NCI-H510A treated with DMSO at 0.1 percent for 48 hours (cell line): ENCODE results near the gene PGS1.

Experiments used
- DNase-seq: peaks from one replicate; lab custom pipeline; 2025; lab: John Stamatoyannopoulos, UW

Gene PGS1

DNA sequence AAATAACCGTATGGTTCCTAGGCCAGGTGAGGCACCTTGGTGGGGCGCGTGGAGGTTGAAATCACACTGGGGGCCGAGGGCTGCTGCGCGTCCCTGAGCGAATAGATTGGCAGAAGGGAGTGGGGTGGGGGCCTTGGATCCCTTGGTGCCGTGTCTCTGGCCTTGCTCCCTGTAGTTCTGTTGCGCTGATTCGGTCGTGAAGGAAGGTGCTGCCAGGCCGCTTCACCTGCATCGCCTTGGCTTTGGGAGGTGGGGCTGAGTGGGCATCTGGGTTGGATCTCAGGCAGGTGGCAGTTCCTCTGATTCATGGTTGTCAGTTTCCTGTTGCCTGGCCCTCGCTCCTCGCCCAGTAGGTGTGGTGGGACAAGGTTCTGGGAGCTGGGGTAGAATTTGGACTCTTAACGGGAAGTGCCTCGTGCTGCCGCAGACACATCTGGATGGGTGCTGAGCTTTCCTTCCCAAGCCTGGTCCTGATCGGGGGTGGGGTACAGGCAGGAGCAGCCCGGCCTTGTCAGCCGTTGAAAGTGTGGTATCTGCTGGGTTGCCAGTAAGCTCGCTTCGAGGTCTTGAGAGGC is 30.1 kb downstream of the PGS1 start:
- DNase-seq, result no peak

DNA sequence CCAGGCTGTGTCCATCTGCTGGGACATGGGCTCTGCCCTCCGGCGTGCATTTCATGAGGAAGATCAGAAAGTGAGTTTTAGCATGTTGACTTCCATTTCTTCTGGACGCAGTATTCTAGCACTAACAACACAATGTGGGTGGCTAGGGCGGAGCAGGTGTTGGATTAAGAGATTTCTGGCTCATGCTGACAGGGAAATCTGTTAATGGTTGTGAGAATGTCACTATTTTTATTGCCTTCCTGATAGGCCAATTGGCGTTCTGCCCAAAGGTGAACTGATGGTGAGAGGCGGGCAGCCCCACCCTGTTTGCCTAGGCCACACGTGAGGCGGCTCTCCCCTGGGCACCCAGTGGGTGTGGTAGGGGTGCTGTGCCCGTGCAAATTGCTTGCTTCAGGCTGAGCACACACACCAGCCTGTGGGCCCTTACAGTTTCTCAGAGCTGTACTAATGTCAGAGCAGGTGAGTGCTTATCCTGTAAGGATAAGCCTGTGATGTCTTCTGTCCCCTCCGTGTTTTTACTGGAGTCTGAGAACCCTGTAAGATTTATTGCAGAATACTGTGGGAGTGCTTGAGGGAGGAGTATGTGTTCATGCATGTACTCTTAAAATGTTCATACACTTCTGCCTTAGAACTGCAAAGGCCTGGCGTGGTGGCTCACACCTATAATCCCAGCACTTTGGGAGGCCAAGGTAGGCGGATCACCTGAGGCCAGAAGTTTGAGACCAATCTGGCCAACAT is 30.9 kb downstream of the PGS1 start:
- DNase-seq, result peak; percentile 83

- DNase-seq, result no peak
Observed at GRCh38 chr17:78411241-78411857, 32.9 kb downstream of the PGS1 start.

- DNase-seq, result no peak
Observed at GRCh38 chr17:78412403-78412802, 34.0 kb downstream of the PGS1 start.

DNA sequence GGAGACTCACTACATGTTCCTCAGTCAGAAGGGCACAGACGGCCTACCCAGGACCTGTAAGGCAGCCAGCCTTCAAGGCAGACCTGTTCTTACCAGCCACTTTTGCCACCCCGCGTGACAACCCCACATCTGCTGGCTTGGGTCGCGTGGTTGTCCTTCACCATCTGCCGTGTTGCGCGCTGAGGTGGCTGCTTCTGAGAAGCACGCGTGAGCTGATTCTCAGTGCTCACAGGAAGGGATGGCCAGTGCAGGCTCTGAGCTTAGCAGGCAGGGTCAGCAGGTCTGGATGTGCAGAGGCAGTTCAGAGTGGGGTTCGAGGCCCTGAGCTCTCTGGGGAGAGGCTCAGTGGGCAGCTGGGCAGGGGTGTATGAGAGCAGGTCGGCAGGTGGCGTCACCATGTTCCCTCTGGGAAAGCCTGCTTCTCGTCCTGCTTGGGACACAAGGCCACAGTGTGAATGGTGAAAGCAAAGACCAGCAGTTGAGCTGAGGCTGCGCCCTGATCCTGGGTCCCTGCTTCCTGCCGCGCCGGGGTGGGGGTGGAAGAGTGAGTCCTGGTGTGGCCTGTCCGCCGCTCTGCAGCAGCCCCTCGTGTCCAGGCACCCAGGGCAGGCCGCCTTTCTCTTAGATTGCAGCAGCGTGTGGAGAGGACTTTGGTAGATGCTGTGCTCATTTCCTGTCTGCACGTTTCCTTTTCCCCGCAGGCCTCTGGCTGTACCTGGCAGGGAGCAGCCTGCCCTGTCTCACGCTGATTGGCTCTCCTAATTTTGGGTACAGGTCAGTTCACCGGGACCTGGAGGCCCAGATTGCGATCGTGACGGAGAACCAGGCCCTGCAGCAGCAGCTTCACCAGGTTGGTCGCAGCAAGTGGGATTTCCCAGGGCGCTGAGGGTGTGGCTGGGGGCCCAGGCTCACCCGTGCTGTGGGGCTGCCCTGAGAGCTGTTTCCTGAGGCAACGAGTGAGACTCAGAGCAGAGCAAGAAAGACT is 36.0 kb downstream of the PGS1 start:
- no peak for DNase-seq

DNA sequence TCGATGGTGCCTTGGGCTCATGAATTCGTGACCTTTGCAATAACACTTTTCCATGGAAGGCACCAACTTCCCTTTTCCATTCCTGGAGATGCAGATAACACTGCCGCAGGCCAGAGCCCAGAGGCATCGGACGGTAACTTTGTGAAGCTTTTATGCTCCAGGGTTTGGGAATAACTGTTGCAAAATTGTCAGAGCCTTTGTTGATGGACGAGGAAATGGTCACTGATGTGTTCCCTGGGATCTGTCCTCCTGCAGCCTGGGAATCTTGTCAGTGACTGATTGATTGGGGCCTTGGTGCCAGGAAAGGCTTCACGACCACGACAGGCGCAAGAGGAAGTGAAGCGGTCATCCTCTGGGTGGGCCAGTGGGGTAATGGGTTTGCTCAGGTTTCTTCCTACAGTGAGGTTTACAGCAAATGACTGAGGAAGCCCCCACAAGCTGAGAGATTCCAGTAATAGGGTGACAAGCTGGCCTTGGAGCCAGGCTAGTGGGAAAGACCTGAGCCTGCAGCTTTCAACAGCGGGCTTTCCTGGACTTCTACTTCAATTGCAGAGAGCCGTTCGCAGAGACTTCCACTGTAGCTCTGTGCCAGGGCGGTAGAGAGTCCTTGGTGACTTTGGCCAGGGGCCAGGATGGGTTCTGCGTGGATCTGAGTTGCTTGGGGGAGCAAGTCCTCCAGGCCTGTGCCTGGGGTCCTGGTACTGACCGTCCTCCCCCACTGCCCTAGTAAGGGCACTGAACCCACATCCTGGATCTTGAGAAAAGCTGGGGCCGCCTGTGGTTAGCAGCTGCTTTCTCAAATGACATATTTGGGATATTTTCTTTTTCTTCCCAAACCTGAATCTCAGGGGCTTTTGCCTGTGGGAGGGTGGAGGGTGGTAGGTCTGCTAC is 37.6 kb downstream of the PGS1 start:
- no peak for DNase-seq

GRCh38 chr17:78416791-78417530 is 38.5 kb downstream of the PGS1 start:
- no peak for DNase-seq

DNA sequence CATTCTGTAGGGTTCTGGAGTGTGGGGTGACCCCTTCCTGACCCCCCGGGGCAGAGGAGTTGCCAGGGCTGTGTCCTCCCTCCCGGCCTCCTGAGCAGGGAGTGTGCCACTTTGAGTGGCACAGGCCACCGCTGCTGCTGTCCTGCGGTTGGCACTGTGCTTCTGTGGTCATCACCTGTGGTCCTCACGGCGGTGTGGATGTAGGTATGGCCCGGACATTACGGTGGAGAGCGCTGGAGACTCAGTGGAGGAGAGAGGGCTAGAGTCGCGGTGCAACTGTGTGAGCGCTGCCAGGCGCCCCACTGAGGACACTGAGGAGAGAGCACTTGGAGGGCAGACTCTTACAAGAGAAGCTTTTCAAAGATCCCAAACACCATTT is 39.1 kb downstream of the PGS1 start:
- DNase-seq, result no peak

DNA sequence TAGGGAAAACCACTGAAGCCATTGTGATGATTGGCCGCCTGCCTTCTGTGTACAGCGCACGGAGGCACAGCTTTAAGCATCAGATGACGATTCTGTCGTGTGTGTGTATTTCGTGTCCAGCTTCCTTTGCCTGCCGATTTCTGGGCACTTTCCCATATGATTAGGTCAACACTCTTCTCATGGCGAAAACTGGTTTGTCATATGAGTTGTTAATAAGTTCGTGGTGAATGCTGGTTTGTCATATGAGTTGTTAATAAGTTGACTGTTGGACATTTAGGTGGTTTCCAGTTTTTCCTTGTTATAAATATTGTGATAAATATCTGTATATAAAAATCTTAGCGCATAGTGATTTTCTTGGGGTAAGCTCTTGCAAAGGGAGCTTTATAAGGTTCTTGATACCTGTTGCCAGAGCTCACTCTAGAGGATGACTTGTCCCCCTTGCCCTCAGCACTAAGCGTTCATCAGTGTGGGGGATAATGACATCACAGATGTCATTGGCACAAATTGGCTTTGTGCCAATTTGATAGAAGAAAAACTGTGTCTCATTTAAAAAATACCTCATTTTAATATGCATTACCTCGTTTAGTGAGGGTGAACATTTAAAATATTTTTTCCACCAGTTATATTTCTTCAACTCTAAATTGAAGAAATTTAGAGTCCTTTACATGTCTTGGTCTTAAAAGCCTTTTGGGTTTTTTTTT is 40.0 kb downstream of the PGS1 start:
- DNase-seq, result no peak

DNA sequence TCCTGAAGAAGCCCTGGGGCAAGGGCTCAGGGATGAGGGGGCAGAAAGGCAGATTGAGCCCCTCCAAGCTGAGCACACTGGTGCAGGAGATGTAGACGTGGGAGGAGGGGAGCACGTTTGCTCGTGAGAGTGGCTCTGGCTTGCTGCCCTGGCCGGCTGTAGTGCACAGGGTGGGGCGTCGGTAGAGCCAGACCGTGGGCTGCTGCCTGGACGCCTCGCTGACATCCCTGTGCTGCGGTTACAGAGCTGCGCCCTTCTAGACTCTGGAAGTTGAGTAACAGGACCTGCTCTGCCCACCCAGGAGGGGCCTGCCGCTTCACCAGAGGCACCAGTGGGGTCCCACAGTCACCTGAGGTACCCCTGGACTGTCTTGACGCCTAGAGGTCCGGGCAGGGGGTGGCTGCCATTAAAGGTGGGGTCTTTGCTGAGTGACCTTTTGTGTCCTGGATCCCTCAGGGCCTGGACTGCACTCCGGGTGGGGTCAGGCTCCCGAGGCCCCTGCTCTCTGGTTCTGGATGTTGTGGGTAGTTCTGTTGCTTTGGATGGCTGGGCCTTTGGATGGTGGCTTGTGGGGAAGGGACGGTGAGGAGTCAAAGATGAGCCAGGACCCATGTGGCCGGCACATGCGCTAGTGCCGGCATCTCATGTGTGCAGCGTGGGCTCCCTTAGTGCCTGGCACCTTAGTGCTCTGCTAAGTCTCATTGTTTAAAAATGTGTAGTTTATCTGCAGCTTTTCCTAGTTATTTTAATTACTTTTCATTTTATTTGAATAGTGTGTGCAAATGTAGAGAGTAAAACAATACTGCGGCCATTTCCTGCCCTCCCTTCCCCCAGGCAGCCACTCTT is 41.7 kb downstream of the PGS1 start:
- no peak for DNase-seq

- DNase-seq, result no peak
Observed at GRCh38 chr17:78421084-78421533, 42.7 kb downstream of the PGS1 start.

DNA sequence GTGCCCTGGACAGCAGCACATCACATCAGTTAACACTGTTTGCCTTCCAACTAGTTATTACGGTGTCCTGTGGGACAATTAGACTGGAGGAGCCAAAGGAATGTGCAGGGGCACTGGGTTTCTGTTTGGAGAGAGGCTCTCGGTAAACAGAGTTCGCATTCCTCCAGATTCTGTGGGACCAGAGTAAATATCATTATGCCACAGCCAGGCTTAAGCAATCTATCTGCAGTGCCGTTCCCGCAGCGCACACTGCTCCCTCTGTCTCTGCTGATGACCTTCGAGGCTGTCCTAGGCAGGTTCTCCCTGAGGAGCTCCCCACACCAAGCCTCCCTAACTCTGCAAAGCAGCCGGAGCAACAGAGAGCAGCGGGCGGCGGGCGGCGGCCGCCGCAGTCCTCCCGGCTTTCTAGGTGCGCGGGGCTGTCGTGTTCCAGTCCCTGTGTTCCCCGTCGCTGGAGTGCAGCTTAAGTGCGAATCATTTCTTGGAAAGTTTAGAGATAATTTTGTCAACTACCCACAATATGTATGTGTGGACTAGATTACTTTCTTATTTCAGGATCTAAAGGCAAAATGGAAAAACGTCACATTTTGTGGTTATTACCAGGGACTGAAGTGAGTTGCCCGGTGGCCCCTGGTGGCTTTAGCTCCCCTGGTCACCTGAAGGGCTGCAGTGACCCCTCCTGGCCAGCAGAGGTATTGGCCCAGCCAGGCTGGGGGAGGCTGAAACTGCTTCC is 43.3 kb downstream of the PGS1 start:
- DNase-seq, result peak; percentile 66

DNA sequence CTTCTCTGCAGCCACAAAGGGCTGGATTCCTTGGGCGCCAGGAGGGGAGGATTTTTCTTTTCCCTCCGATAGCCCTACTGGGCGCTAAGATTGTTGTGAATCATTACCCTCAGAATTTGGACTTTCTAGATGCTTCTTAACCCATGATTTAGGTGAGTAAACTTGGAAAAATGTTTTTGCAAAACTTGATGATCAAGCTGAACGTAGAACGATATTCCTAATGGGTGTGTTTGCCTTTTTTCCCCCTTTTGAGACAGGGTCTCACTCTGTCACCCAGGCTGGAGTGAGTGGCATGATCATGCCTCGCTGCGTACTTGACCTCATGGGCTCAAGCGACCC is 43.8 kb downstream of the PGS1 start:
- DNase-seq, result no peak

DNA sequence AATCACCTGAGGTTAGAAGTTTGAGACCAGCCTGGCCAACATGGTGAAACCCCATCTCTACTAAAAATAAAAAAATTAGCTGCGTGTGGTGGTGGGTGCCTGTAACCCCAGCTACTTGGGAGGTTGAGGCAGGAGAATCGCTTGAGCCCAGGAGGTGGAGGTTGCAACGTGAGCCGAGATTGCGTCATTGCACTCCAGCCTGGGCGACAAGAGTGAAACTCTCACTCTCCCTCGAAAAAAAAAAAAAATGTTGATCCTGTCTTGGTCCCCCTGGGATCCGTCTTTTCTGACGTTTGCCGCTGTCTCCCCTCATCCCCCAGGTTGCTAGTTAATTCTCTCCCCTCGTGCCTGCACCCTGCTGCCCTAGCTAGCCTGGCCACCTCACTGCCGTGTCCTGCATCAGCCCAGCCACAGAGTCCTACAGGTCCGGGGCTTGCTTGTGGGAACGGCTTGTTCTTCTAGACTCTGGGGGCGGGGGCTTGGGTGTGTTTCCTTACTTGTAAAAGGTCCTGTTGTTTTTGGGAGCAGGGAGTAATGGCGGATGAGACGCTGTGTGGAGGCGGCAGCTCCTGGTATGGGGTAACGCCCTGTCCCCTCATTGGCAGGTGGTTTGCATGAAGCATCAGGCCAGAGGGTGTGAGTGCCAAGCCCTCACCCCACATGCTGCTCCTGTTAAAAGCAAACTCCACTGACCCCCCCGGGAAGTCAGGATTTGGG is 44.6 kb downstream of the PGS1 start:
- no peak for DNase-seq

DNA sequence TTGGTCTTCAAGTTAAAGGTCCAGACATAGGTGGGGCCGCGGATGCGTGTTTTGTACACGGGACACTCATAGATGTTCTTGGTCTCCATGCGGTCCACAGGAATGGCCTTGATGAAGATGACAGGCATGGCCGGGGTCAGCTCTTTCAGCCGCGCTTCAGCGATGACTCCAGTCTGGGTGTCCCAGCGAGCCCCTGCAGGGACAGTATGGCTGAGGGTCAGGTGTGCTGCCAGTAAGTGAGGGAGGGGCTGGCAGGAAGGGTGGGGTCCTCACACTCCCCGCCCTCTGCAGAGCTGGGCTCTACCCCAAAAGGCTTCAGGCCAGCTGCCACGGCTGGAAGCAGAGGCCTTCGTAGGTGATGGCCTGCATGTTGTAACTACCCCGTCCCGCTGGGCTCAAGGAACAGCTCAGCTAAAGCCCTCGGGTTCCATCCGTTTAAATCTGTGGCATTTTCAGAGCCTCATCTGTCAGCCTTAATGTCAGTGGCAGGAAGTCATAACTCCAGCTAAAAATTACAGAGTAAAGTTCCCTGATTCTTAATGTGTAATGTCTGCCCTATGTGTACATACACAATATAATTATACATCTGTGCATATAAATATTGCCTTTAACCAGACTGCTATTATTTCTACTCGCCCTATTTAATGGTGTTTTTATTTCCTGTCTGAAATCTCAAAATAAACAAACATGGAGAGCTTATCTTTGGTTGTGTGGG is 45.7 kb downstream of the PGS1 start:
- no peak for DNase-seq

- DNase-seq, result no peak
Observed at GRCh38 chr17:78425429-78425828, 47.0 kb downstream of the PGS1 start.

DNA sequence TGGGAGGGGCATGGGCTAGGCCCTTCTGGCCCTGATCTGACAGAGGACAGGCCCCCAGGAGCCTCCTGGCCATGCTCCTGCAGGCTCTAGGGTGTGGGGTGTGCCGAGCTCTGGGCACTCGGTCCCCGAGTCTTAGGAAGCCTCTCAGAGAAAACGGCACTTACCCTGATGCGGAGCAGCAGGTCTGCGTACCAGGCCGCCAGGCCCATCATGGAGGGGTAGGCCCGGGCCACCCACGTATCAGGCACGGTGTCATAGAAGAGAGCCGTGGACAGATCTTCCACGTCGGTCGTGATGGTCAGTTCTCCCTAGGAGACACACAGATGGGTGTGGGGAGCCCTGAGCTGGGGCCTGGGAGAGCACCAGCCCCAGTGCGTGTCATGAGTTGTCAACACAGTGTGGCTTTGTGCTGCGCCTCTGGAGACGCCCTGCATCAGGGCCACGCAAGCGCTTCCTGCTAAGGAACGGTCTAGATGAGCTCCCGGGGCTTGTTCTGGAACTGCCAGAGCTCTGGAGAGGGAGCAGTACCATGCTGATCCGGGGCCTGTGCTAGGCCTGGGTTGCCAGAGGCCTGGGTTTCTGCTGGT is 47.9 kb downstream of the PGS1 start:
- no peak for DNase-seq
